ENCODE data around the gene CLASP1. TPM values are rescaled to one million over a fixed set of nuclear protein-coding genes. Genes with fewer than 3 reads are reported as not detected.

CLASP1 gene
- total and polyA plus RNA-seq, 2 of the 8 experiments (the other 6 are each of a cell fraction or from before 2014, with no cell fraction given), result 7.3 to 53.9 TPM

DNA sequence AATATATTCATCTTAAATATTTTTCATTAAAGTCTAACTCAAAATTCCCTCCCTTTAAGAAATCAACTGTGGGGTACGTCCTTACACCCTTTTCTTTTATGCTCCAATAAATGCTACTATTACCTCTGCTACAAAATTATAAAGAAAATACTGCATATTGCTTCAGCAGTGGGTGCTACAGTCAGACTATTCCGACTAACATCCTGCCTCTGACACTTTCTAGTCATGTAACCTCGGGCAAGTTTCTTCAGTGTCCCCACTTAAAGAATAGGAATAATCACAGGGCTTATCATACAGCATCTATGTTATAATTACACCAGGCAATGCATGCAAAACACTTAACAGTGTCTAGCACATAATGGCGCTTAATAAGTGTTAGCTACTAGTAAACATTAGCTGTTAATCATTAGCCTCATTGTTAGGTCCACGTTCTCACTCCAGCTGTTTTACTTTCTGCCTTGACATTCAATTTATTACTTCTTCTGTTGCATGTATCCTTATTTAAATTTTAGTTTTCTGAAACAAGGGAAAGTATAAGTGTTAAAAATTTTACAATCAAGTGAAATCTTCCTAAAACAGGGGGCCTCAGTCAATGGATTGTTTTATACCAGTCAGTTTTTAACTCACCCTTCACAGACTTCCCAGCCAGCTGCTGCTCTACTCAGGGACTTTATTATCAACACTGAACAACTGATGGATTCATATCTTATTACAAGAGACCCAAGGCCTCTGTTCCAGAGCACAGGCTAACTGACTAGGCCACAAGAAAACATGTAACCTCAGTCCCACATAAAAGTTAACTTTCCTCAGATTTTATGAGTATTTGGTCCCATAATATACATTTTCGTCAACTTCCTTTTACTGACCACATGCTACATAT is 54.0 kb downstream of the CLASP1 start (continued):
- TF ChIP-seq, protein P1, sequence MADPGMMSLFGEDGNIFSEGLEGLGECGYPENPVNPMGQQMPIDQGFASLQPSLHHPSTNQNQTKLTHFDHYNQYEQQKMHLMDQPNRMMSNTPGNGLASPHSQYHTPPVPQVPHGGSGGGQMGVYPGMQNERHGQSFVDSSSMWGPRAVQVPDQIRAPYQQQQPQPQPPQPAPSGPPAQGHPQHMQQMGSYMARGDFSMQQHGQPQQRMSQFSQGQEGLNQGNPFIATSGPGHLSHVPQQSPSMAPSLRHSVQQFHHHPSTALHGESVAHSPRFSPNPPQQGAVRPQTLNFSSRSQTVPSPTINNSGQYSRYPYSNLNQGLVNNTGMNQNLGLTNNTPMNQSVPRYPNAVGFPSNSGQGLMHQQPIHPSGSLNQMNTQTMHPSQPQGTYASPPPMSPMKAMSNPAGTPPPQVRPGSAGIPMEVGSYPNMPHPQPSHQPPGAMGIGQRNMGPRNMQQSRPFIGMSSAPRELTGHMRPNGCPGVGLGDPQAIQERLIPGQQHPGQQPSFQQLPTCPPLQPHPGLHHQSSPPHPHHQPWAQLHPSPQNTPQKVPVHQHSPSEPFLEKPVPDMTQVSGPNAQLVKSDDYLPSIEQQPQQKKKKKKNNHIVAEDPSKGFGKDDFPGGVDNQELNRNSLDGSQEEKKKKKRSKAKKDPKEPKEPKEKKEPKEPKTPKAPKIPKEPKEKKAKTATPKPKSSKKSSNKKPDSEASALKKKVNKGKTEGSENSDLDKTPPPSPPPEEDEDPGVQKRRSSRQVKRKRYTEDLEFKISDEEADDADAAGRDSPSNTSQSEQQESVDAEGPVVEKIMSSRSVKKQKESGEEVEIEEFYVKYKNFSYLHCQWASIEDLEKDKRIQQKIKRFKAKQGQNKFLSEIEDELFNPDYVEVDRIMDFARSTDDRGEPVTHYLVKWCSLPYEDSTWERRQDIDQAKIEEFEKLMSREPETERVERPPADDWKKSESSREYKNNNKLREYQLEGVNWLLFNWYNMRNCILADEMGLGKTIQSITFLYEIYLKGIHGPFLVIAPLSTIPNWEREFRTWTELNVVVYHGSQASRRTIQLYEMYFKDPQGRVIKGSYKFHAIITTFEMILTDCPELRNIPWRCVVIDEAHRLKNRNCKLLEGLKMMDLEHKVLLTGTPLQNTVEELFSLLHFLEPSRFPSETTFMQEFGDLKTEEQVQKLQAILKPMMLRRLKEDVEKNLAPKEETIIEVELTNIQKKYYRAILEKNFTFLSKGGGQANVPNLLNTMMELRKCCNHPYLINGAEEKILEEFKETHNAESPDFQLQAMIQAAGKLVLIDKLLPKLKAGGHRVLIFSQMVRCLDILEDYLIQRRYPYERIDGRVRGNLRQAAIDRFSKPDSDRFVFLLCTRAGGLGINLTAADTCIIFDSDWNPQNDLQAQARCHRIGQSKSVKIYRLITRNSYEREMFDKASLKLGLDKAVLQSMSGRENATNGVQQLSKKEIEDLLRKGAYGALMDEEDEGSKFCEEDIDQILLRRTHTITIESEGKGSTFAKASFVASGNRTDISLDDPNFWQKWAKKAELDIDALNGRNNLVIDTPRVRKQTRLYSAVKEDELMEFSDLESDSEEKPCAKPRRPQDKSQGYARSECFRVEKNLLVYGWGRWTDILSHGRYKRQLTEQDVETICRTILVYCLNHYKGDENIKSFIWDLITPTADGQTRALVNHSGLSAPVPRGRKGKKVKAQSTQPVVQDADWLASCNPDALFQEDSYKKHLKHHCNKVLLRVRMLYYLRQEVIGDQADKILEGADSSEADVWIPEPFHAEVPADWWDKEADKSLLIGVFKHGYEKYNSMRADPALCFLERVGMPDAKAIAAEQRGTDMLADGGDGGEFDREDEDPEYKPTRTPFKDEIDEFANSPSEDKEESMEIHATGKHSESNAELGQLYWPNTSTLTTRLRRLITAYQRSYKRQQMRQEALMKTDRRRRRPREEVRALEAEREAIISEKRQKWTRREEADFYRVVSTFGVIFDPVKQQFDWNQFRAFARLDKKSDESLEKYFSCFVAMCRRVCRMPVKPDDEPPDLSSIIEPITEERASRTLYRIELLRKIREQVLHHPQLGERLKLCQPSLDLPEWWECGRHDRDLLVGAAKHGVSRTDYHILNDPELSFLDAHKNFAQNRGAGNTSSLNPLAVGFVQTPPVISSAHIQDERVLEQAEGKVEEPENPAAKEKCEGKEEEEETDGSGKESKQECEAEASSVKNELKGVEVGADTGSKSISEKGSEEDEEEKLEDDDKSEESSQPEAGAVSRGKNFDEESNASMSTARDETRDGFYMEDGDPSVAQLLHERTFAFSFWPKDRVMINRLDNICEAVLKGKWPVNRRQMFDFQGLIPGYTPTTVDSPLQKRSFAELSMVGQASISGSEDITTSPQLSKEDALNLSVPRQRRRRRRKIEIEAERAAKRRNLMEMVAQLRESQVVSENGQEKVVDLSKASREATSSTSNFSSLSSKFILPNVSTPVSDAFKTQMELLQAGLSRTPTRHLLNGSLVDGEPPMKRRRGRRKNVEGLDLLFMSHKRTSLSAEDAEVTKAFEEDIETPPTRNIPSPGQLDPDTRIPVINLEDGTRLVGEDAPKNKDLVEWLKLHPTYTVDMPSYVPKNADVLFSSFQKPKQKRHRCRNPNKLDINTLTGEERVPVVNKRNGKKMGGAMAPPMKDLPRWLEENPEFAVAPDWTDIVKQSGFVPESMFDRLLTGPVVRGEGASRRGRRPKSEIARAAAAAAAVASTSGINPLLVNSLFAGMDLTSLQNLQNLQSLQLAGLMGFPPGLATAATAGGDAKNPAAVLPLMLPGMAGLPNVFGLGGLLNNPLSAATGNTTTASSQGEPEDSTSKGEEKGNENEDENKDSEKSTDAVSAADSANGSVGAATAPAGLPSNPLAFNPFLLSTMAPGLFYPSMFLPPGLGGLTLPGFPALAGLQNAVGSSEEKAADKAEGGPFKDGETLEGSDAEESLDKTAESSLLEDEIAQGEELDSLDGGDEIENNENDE (IDR thresholded peaks at IDR 0.05; ENCODE audit: insufficient replicate concordance, low read length), result no peak
- TF ChIP-seq SP2 (IDR thresholded peaks at IDR 0.05; ENCODE audit: low read length) (no peak), POLR2A (IDR thresholded peaks at IDR 0.05; ENCODE audit: control extremely low read depth in 1 of 2, low read depth in 2 of 2, low read length in 2 of 2) (no peak), TAF7 (optimal IDR thresholded peaks at IDR 0.05; ENCODE audit: borderline replicate concordance, low read depth, low read length) (no peak), PHF8 (conservative IDR thresholded peaks at IDR 0.05; ENCODE audit: low read depth, low read length) (no peak), TEAD4 (IDR thresholded peaks at IDR 0.05; ENCODE audit: low read depth, low read length) (no peak), SIX5 (IDR thresholded peaks at IDR 0.05; ENCODE audit: low read depth, low read length) (no peak)
- TF ChIP-seq, protein P2, sequence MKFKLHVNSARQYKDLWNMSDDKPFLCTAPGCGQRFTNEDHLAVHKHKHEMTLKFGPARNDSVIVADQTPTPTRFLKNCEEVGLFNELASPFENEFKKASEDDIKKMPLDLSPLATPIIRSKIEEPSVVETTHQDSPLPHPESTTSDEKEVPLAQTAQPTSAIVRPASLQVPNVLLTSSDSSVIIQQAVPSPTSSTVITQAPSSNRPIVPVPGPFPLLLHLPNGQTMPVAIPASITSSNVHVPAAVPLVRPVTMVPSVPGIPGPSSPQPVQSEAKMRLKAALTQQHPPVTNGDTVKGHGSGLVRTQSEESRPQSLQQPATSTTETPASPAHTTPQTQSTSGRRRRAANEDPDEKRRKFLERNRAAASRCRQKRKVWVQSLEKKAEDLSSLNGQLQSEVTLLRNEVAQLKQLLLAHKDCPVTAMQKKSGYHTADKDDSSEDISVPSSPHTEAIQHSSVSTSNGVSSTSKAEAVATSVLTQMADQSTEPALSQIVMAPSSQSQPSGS (IDR thresholded peaks at IDR 0.05; ENCODE audit: low read length), result no peak

Data from H1 (cell line).